HG02759 (cell line): ENCODE data around the gene FDXR.

ENCODE experiments used
- ATAC-seq: cut with Tn5 transposase; IDR thresholded peaks from one replicate; pipeline ENCODE4 v1.9.1; 2021; ENCODE audit warnings: mild to moderate bottlenecking, moderate library complexity; ENCODE audit not compliant: unreplicated experiment

Gene FDXR

GRCh38 chr17:74898376-74898946 is 25.7 kb upstream of the FDXR start:
- ATAC-seq = no peak

DNA sequence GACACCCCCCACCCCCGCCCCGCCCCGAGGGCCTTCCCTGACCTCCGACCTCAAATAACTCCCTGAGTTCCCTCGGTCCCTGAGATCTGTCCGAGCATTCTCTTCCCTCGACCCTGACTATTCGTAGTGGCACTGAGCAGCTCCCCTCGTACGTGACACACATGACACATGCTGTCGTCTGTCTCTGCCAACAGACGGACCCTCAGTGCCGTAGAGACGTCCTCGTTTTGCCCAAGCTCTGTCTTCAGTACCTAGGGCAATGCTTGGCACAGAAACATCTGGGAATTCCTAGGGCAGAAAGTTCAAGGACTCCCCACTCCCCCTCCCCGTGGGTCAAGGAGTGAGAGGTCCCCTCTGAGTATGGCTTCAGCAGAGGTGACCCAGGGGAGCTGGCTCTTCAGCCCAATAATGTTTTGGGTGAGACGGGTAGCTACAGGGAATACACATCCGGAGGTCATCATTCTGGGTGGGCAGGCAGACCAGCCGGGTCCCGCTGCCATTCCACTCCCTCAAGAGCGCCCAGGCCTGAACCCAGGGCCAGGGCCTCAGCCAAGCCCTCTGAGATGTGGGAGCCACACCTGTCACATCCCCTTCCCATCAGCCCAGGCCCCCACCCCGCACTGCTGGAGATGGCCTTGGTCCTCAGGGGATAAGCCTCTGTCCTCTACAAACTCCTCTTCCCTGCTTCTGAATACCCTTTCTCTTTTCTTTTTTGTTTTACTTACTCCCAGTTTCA is 21.3 kb upstream of the FDXR start:
- no peak for ATAC-seq

DNA sequence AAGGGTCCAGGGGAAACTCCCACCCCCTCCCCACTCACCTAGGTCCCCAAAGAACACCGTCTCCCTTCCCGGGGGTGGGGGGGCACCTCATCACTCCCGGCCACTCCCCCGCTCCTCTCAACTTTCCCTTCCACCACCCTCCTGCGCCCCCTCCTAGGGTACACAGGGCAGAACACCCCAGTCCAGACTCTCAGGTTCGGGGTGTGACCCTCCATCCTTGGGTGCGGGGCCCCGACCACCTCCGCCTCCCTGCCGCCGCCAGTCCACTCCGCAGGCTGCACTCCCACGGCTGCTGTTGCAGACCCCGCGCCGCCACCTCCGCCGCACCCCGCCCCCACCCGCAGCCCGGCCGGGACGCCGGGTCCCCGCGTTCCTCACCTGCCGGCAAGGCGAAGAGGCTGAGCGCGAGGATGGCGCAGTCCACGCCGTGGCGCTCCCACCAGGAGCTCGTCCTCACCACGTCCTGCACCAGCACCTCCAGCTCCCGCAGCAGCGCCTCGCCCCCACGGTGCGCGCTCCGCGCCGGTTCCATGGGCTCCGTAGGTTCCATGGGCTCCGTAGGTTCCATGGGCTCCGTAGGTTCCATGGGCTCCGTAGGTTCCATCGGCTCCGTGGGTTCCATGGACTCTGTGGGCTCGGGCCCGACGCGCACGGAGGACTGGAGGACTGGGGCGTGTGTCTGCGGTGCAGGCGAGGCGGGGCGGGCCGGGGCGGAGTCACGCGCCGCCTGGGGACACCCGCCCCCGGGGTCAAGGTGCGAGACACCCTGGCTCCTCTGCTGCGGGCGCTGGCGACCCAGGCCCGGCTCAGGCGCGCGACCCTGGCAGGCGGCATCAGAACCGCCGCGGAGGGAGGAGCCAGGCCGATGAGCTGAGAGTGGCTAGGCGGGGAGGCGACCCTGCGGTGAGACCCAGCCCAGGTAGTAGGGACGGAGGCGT is 20.4 kb upstream of the FDXR start, which contains the start of gene FADS6:
Gene FADS6, minus strand, starts transcription at position 660 of the 938 bp plus-strand sequence. Its CDS starts 38 bp downstream, at position 622.
- no peak for ATAC-seq

- no peak for ATAC-seq
Observed at GRCh38 chr17:74892013-74892841, 19.4 kb upstream of the FDXR start.

- no peak for ATAC-seq
Observed at GRCh38 chr17:74890554-74890953, 17.8 kb upstream of the FDXR start.

DNA sequence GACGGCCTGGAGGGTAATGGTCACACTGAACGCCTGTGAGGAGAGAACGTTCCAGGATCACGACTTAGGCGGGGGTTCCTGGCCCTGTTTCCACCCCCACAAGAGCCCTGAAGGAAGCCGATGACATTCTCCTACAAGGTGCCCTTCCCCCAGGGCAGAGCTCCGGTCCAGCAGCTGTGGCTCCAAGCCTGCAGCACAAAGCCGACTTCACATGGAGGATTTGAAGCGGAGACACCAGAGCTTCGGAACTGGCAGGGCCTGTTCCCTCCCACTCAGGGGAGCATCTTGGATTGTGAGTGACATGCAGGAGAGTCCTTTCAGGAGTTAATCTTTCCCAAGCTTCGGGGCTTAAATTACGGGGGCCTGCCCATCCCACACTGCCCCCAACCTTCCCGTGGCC is 15.7 kb upstream of the FDXR start:
- no peak for ATAC-seq

- ATAC-seq = no peak
Observed at GRCh38 chr17:74883241-74883745, 10.5 kb upstream of the FDXR start.

DNA sequence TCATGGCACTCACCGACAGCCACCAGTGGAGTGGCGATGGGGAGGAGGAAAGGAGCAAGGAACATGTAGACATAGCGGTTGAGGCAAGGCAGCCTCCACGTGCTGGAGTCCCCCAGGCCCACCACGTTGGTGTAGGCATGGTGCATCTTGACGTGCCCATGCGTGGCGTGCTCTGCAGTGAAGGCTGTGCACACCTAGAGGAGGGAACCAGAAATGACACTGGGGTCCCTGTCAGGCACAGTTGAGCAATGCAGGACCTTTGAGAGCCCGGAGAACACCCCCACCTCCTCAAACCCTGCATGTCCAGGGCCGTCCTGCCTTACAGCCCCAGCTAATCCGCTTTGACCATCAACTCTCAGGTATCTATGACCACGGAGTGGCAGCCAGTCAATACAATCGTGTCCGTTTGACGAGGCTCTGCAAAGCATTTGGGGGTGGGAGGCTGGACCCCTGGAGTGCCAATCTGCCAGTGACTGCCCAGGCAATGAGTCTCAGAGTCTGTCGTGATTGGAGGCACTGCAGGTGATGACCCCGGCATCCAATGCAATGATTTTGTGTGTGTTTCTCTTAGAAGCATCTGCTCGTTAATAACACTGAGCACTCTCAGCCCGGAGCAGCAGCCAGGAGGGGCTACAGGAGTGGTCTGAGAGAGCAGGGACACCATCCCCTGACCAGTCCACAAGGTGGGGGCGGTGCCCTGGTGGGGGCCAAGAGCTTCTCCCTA is 9.9 kb upstream of the FDXR start:
- ATAC-seq = no peak

- ATAC-seq = no peak
Observed at GRCh38 chr17:74881073-74881472, 8.3 kb upstream of the FDXR start.

- ATAC-seq = no peak
Observed at GRCh38 chr17:74879308-74879707, 6.5 kb upstream of the FDXR start.

DNA sequence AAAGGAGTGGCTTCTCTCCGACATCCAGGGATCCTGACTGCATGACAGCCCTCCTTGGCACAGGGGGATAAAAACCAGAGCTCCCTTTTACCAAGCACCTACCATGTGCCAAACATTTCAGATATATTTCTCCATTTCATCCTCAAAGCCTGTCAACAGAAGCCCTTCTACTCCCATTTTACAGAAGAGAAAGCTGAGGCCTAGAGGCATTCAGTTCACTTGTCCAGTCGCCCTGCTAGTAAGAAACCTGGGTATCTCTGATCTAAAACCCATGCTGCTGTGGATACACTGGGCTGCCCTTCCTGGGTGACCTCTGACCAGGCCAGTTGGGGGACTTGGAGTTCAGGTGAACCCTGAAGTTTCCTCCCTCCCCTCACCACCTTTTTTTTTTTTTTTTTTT is 5.9 kb upstream of the FDXR start:
- ATAC-seq = no peak

- ATAC-seq = no peak
Observed at GRCh38 chr17:74877592-74878548, 5.1 kb upstream of the FDXR start.

- ATAC-seq = no peak
Observed at GRCh38 chr17:74875977-74876593, 3.3 kb upstream of the FDXR start.

DNA sequence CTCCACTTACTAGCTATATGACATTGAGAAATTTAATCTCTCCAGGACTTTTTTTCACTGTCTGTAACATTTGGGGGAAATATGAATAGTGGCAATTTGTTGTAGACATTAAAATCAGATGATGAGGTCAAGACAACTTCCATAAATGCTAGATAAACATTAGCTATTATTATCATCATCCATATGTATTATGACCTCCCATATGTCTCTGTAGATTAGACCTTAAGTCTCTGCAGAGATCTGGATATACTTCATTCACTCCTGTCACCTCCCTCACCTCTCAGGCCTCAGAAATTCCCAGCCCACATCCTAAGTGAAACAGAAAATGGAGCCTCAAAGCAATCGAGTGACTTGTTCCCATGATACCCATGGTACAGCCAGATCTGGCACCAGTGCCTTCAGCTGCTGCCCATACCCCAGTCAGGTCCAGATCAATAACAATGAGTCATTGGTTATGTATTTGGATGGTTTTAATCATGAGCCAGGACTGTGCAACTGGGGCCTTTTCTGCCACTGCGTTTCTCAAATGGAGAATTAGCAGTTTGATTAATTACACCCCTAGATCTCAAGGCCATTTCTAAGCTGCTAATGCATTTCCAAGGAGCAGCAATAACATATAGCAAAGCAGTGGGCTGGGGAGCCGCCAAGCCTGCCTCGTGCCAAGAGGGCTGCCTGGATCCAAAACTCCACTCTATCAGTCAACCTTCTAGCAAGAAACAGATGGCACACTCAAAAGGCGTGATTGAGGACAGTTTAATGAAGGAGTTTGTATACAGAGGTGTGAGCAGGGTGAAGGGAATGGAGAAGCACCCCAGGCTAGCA is 2.6 kb upstream of the FDXR start:
- ATAC-seq = no peak

- no peak for ATAC-seq
Observed at GRCh38 chr17:74874615-74875037, 1.8 kb upstream of the FDXR start.

- no peak for ATAC-seq
Observed at GRCh38 chr17:74873874-74874614, 1.2 kb upstream of the FDXR start.
